Measurements from ENCODE around the gene RAE1.
A peak's percentile ranks its signal among the peaks of the same experiment; 100 is the strongest.

Gene RAE1, protein sequence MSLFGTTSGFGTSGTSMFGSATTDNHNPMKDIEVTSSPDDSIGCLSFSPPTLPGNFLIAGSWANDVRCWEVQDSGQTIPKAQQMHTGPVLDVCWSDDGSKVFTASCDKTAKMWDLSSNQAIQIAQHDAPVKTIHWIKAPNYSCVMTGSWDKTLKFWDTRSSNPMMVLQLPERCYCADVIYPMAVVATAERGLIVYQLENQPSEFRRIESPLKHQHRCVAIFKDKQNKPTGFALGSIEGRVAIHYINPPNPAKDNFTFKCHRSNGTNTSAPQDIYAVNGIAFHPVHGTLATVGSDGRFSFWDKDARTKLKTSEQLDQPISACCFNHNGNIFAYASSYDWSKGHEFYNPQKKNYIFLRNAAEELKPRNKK

DNA sequence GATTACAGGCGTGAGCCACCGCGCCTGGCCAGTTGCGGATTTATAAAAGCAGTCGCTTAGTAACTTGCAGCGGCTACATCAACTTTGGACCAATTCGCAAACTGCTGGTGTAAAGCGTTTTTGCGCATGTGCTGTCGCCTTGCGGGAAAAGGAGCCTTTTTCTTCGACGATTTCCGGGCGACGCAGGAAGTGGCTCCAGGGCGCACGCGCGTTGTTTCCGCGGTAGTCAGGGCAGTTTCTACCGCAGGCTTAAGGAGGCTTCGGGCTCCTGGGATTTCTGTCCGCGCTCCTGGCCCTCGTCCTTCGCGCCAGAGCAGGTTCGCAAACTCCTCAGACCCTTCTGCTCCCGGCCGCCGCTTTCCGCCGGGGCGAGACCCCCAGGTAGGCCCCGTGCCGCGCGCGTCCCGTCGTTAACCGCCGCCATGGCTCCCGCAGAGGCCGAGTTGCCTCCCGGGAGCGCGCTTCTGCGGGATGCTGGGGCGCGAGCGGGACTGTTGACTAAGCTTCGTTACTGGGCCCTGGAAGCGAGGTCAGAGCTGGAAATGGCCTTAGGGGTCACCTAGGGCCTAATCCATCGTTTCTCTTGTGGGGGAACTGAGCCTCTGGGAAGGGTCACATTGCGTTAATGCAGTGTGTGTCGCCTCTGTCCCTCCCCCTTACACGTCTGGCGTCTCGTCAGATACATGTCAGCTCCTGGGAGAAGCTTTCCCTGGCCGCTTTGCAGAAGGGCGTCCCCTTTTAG lies at the start of gene RAE1:
RAE1 (plus strand) TSS at position 214 of the 742 bp plus-strand sequence. CDS start 2,784 bp downstream, outside the sequence.
- DNase-seq: peak; percentile 87

DNA sequence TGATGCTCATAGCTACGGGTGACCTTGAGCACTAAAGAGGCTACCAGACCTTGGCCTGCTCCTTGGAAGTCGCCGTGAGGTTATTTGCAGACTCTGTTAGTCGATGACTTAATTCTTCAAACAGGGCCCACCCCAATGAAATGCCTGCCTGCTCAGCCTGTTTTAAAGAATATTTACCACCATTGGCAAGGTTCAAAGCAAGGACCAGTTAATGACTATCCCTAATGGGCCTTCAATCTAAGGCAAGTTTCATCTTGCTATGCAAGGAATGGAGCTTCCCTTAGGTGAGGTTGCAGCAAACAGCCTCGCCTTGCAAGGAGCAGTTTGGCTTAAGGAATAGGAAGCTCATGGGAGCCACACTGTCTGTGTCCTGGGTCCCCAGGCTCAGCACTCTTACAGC lies 44.3 kb upstream of the RAE1 start:
- no peak for DNase-seq

DNA sequence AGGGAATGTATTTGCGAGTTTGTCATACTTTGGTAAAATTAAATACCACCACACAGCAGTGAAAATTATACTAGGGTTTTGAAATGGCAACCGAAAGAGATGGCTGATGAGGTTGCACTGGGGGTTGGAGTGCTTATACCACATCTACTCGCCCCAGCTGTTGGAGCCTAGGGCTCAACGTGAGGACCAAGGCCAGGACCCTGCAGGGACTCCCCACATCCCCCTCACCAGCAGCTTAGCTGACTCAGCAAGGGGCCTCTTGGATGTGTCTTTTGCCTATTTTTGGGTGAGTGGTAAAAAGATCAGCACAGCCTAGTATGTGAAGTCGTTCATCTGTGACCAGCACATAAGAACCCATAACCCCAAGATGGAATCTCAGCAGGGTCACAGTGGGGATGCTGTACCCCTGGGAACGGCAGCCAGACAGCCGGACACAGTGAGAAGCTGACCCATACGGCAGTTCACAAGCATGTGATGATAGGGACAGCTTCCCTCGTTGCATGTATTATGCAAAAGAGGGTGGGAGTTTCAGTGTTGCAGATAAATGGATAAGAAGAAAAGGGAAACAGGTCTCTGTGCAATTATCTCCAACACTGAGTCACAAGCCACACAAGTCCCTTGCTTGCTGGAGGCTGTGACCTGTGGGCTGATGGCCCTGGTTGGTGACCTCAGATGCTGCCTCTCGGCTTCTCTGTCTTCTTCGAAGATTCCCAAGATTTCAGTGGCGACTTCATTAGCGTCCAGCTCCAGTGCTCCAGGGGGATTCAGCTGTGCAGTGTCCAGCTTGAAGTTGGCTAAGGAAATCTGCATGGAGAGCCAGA lies 42.4 kb upstream of the RAE1 start:
- no peak for DNase-seq

DNA sequence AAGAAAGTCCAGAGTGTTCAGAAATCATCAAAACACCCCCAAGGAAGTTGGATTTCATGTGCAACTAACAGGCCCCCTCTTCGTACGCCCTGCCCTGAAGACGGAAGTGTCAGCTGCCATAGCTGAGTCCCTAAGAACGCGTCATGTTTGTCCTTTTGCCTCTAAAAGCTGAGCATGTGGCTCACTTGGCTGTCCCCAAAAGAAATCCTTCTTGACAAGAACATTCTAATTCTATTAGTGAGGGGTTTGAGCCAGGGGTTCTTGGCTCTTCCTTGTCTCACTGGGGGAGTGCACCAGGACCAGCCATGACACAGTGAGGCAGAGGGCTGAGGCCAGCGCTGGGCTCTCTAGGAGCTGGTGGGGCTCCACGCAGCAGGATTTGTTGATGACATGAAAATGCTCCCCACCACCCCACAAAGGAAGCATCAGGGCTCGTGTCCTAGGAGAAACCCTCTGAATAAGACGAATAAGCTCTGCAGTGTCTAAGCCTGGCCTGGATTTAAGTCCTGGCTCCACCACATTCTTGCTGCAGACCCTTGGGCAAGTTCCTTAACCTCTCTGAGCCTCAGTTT lies 41.4 kb upstream of the RAE1 start:
- DNase-seq: no peak

DNA sequence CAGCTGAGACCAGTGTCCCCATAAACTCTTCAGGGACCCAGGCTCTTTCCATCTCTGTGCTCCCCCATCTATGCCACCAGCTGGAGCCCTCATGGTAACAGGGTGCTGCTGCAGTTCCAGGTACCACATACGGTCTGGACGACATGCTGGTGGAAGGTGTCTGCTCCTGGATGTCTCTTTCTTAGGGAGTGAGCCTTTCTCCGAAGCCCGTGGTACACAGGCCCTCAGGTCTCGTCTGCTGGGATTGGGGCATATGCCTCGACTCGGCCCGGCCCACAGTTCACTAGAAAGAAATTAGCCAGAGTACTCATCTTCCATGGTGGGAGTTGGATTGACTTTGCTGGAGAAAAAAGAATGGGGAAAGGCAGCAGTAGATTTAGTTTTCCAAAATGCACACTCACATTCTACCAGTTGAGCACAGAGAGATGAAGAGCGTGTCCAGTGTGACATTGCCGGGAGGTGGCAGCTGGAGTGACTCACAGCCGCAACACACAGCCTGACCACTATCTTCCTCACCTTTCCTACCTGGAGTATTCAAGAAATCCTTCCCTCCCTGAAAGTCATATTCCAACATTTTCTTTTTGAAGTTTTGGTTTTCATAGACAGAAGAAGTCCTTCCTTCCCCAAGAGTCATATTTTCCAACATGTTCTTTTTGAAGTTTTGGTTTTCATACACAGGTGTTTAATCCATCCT lies 40.1 kb upstream of the RAE1 start:
- no peak for DNase-seq

DNA sequence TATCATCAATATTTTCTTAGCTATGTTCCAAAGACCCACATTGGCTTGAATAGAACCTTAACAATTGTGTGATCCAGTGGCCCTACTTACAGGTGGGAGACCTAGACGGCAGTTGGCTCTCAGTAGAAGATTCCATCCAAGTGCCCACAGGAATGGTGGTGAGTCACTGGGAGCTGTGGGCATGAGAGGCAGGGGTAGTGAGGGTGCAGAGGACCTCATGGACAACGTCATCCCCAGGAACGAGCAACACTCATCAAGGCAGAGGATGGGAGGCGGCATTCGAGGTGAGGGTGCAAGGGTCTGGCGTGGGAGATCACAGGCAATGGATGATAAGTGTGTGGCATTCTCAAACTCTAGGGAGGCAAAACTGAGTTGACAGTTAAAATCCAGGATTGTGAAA lies 38.9 kb upstream of the RAE1 start:
- no peak for DNase-seq

DNA sequence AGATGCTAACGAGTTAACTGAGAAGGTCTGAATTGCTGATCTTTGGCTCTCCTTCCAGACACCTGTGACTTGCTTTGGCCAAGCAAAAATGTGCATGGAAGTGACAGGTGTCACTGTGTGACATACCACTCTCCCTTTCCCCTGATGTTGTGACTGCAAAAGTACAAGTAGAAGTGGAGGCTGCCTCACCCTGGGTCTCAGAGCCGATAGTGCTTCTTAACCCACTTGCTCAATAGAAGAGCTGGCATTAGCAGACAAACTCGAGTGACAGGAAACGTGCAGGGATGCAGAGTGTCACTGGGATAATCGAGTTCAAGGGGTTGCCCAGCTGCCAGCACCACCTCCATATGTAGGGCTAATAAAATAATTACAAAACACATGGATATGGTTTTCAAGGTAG lies 37.8 kb upstream of the RAE1 start:
- DNase-seq: no peak

DNA sequence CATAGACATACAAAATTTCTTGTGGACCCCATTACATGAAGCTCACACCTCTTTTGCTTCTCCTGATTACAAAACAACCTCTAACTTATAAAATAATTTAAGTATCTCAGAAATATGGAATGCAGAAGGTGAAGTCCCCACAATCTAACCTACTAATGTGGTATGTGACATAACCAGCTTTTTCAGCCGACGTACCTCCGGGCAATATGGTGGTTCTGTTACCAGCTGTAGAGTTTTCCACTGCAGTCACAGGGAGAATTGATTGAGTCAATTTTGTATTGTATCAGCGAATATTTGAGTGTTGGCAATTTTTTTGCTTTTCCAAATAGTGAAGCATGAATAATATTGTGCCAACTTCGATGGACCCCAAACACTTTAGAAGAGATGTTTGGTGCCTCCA lies 37.1 kb upstream of the RAE1 start:
- DNase-seq: no peak

DNA sequence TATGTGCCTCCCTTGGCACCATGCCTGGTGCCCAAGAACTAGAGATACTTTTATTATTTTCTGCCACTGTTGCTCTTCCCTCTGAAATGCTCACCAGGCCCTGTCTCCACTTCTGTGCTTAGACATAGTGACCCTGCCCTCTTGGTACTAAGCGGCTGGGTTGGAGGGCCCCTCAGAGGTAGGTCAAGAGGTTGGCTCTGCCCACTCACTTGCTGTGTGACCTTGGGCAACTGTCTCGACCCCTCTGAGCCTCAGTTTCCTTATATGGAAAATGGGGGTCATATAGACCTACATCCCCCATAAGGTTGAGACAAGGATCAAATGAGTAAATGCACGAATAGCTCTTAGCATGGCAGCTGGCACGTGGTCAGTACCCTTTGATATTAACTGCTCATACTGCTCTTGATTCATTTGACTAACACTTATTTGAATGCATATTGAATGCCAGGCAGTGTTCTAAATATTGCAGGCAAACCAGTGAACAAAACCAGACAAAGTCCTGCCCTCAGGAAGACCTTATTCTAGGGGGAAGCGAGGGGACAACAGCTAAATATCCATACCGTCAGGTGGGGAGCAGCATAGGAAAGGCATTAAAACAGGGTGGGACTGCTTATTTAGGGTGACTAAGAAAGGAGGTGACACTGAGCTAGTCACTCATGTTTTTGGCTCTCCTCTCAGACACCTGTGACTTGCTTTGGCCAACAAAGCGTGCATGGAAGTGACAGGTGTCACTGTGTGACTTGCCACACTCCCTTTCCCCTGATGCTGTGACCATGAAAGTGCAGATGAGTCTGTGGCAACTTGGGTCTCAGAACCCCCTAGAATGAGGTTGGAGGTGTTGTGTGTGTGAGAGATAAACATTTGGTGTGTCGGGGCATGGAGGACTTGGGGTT lies 35.7 kb upstream of the RAE1 start:
- no peak for DNase-seq

DNA sequence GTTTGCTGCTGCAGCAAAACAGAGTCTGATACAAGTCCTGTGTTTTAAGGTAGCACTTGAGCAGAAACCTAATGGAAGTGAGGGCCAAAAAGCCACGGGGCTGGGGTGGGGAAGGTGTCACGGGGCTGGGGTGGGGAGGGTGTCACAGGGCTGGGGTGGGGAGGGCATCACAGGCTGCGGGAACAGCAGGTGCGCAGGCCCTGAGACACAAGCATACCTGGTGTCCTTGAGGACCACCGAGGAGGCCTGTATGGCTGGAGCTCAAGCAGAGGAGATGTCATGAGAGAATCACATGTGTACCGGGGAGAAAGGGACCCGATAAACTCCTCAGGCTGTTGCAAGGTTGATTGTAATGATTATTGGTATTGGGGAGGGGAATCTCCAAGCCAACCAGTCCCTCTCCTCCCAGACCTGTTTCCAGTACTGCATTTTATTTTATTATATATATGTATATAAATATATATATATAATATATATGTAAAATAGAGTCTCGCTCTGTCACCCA lies 35.0 kb upstream of the RAE1 start:
- no peak for DNase-seq

DNA sequence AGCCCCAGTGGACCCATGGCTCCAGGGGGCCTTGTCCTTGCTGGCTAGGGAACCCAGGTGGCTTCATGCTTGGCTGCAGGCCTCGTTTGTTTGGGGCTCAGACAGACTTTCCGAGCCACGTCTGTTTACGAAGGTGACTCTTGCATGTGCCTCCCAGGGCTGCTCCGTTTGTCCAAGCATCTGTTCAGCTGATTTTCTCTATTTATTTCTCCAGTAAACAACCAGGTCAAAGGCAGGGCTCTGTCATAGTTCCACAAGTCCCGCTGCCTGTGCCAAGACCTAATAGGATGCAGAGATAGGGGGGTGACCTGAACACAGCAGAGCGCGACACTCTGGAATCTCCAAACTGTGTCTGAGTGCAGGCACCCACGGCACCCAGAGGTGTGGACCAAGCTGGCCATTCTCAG lies 34.3 kb upstream of the RAE1 start:
- no peak for DNase-seq

DNA sequence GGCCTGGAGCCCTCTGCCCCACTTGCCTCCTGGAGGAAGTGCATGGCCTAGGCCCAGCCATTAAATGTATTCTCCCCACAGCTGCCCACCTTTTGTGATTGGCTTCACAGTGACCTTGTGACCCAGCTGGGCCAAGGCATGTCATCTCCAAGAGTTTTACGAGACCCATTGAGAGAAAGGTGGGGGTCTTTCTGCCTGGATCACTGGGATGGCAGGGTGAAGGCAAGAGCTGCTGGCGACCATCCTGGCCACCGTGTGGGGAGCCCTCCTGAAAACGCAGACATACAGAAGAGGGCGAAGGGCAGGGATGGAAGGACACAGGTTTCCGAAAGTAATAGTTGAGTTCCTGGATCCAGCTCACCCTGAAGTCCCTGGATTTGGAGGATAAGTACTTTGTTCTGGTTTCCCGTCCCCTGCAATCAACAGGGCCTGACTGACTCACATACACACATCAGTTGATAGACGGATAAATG lies 33.7 kb upstream of the RAE1 start:
- no peak for DNase-seq

DNA sequence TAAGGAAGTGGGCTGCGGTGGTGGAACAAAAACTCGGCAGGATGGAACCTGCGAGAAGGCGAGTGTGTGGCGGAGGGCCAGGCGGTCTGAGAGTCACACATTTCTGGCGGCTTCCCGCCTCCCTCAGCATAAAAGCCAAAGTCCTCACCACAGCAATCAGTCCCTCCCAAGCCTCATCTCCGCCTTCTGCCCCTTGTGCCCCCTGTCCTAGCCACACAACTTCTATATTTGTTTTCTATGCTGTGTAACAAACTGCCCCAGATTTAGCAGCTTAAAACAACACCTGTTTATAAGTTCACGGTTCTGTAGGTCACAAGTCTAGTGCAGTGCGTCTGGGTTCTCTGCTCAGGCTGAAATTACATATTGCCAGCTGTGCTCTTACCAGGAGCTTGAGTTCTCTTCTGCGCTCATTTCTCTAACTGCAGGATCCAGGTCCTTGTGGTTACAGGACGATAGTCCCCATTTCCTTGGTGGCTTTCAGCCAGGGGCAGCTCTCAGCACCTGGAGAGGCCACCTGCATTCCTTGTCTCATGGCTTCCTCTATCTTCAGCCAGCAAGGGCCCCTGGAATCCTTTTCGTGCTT lies 33.2 kb upstream of the RAE1 start:
- no peak for DNase-seq

DNA sequence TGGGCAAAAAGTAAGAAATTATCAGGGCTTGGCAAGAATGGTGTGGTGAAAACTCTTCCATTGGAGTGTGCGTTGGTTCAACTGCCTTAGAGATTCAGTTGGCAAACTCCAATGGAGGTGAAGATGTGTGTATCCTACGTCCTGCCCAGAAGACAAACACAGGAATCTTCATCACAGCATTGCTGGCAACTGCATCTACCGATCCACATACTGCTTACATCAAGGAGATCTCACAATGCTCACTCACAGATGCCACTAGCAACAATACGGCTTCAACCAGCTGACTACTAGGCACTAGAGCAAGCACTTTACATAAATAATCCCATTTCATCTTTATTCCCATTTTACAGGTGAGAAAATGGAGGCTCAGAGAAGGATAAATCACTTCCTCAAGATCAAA lies 31.5 kb upstream of the RAE1 start:
- DNase-seq: no peak

DNA sequence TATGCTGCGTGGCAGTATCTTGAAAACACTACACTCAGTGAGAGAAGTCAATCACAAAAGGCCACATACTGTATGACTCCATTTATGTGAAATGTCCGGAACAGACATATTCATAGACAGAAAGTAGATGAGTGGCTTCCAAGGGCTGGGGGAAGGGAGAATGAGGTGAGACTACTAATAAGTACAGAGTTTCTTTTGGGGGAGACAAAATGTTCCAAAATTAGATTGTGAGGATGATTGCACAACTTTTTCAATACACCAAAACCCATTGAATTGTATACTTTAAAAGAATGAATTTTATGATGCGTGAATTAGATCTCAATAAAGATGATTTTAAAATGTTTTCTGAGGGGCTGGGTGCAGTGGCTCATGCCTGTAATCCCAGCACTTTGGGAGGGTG lies 30.7 kb upstream of the RAE1 start:
- DNase-seq: no peak

DNA sequence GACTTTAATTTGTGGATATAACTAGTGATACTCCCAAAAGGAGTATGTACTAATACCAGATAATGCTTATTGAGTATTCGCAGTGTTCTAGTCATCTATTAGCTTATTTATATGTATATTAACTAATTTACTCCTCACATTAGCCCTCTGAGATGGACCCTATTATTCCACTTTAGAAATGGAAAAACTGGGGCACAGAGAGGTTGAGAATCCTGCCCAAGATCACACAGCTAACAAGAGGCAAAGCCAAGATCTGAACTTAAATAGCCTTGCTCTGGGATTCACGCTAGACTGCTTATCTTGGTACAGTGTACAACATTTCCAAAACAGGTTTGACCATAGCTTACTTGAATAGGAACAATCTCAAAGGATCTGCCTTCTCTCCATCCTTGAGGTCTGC lies 29.9 kb upstream of the RAE1 start:
- DNase-seq: no peak

DNA sequence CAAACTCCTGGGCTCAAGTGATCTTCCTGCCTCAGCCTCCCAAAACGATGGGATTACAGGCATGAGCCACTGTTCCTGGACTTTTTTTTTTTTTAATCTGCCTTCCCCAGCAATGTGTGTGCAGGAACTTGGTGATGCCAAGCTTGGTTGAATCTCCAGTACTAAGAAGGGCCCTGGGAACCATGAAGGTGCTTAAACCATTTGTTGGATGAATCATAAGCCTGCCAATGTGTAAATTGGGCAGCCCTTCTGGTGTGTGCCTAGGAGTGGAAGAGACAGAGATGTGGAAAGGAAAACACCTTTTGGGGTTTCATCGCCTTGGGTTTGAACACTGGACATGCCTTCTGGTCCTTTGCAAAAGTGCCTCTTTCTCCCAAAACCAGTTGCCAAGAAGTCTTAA lies 28.6 kb upstream of the RAE1 start:
- no peak for DNase-seq

DNA sequence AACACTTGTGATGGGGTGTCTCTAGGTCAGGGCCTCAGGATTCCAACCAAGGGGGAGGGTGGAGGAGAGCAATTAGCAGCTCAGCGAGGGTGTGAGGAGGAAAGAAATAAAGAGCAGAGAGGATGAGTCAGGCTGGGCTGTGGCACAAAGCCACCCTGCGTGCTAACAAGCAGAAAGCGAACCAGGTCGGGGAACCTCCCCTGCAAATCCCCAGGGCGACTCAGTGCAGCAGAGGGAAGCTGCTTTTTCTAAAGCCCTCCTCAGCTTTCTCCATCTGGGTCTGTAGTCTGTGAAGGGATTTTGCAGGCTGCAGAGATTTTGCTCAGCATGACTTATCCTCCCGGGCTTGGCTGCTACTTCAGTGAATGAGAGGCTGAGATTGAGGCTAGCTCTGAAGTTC lies 28.0 kb upstream of the RAE1 start:
- no peak for DNase-seq

DNA sequence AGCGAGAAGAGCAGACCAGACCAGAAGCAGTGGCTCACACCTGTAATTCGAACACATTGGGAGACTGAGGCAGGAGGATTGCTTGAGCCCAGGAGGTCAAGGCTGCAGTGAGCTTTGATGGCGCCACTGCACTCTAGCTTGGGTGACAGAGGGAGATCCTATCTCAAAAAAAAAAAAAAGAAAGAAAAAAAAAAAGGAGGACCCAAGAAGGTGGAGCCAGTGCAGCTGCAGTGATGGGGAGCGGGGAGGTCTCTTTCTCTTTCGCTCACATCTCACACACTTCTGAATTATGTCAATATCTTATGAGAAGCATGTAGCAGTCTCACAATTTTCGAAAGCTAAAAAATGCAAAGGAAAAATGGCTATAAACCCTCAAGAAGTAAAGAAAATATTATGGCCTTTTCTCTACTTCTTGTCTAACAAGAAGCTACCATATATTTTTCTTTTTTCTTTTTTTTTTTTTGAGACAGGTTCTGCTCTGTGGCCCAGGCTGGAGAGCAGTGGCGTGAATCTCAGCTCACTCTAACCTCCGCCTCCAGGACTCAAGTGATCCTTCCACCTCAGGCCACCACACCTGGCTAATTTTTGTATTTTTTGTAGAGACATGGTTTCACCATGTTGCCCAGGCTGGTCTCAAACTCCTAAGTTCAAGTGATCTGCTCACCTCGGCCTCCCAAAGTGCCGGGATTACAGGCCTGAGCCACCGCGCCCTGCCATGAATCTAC lies 25.3 kb upstream of the RAE1 start:
- DNase-seq: no peak
